ENCODE results near the gene NAGLU. TPM values are rescaled to one million over a fixed set of nuclear protein-coding genes. Genes with fewer than 3 reads are reported as not detected.
"Not testable (repeated sequence)": the region's sequence is repeated elsewhere in the genome, so short reads cannot be mapped to it uniquely, and the experiment has no call there.

Gene NAGLU
- total and polyA plus RNA-seq, 8 donors, result 11.7 to 55.8 (median 21.1) TPM

- DNase-seq, result peak in 1 of 2 donors; percentile 45
- Histone ChIP-seq H3K36me3 (peaks cover 14 to 38% (median 23%) of the 10 kb centered on the region in 4 donors), H3K27me3 (no peaks in the 10 kb centered on the region), H3K9me3 (no peaks in the 10 kb centered on the region), H3K4me1 (peaks cover 5 to 33% (median 22%) of the 10 kb centered on the region in 4 donors), H3K4me3 (peak overlapping the region in 3 of 4 donors; percentile 39 to 55 (median 45)), H3K27ac (peak overlapping the region in 1 of 5 donors; percentile 1)
- TF ChIP-seq EP300 (IDR thresholded peaks at IDR 0.05) (no peak), POLR2A (IDR thresholded peaks at IDR 0.05) (no peak), POLR2AphosphoS5 (IDR thresholded peaks at IDR 0.05) (no peak), CTCF (IDR thresholded peaks at IDR 0.05) (no peak)
- intact Hi-C loops (cut with DNase I; ENCODE audit: low total_unique reads), result no loop called here
- WGBS, 5 donors, result 56 to 76% (median 72%) methylated on average over 5 to 14 of the region's 14 CpGs
These were observed 11.6 kb downstream of the NAGLU start for GRCh38 chr17:42547698-42548069.

GRCh38 chr17:42548070-42548837 is 12.2 kb downstream of the NAGLU start:
- WGBS, 5 donors, result 9 to 38% (median 14%) methylated on average over 21 to 74 of the region's 74 CpGs
- peak overlapping the region; percentile 32 to 55 (median 42) for H3K4me3 ChIP-seq
- peak overlapping the region in 1 of 5 donors; percentile 1 for H3K27ac ChIP-seq
- H3K4me1 ChIP-seq, result peaks cover 7 to 38% (median 27%) of the 10 kb centered on the region in 4 donors
- intact Hi-C loops (cut with DNase I; ENCODE audit: low total_unique reads), result no loop called here
- peak; percentile 7 to 81 (median 24) for TF ChIP-seq POLR2AphosphoS5 (IDR thresholded peaks at IDR 0.05)
- peak in 5 of 7 experiments; percentile 20 to 62 (median 57) for TF ChIP-seq CTCF (IDR thresholded peaks at IDR 0.05)
- TF ChIP-seq POLR2A (IDR thresholded peaks at IDR 0.05), result no peak
- H3K9me3 ChIP-seq, result no peaks in the 10 kb centered on the region
- DNase-seq, result peak; percentile 94
- peaks cover 8 to 37% (median 22%) of the 10 kb centered on the region in 4 donors for H3K36me3 ChIP-seq
- no peaks in the 10 kb centered on the region for H3K27me3 ChIP-seq

GRCh38 chr17:42548993-42549755 is 13.1 kb downstream of the NAGLU start:
- DNase-seq, result no peak
- TF ChIP-seq POLR2A (IDR thresholded peaks at IDR 0.05), result no peak
- TF ChIP-seq POLR2AphosphoS5 (IDR thresholded peaks at IDR 0.05), result no peak
- no peak for TF ChIP-seq EP300 (IDR thresholded peaks at IDR 0.05)
- TF ChIP-seq CTCF (IDR thresholded peaks at IDR 0.05), result no peak
- Histone ChIP-seq H3K4me3 (peak overlapping the region in 2 of 4 donors; percentile 39 to 55), H3K9me3 (no peaks in the 10 kb centered on the region), H3K27ac (no peak overlapping the region), H3K4me1 (peaks cover 16 to 47% (median 36%) of the 10 kb centered on the region in 4 donors), H3K36me3 (peaks cover 3 to 28% (median 13%) of the 10 kb centered on the region in 4 donors), H3K27me3 (no peaks in the 10 kb centered on the region)
- intact Hi-C loops (cut with DNase I; ENCODE audit: low total_unique reads), result no loop called here
- WGBS, 5 donors, result 53 to 70% (median 63%) methylated on average over 14 of the region's 14 CpGs

- intact Hi-C loops (cut with DNase I; ENCODE audit: low total_unique reads); H3K27me3 ChIP-seq; DNase-seq; H3K9me3 ChIP-seq: not testable (repeated sequence)
- Histone ChIP-seq H3K4me1 (peaks cover 22 to 55% (median 46%) of the 10 kb centered on the region in 4 donors), H3K4me3 (peak within 1 kb of the TSS; percentile 66 to 86 (median 76)), H3K27ac (peak within 1 kb of the TSS in 4 of 5 donors; percentile 88 to 93 (median 92)), H3K36me3 (peaks cover 0 to 14% (median 6%) of the 10 kb centered on the region in 4 donors)
- 88 to 93% (median 90%) methylated on average over 9 to 15 of the region's 15 CpGs for WGBS, 5 donors
These were observed 16.7 kb downstream of the NAGLU start, which contains the start of gene HSD17B1 for GRCh38 chr17:42552736-42553135. TSS of gene HSD17B1 (plus strand) at chr17:42552923. CDS start at chr17:42552934, 11 bp downstream.
